Measurements from ENCODE around the gene ATF3. TPM values are rescaled to one million over a fixed set of nuclear protein-coding genes. Genes with fewer than 3 reads are reported as not detected.

ATF3 gene
- polyA plus RNA-seq, 4 donors = 20.8 to 41.2 (median 28.7) TPM

DNA sequence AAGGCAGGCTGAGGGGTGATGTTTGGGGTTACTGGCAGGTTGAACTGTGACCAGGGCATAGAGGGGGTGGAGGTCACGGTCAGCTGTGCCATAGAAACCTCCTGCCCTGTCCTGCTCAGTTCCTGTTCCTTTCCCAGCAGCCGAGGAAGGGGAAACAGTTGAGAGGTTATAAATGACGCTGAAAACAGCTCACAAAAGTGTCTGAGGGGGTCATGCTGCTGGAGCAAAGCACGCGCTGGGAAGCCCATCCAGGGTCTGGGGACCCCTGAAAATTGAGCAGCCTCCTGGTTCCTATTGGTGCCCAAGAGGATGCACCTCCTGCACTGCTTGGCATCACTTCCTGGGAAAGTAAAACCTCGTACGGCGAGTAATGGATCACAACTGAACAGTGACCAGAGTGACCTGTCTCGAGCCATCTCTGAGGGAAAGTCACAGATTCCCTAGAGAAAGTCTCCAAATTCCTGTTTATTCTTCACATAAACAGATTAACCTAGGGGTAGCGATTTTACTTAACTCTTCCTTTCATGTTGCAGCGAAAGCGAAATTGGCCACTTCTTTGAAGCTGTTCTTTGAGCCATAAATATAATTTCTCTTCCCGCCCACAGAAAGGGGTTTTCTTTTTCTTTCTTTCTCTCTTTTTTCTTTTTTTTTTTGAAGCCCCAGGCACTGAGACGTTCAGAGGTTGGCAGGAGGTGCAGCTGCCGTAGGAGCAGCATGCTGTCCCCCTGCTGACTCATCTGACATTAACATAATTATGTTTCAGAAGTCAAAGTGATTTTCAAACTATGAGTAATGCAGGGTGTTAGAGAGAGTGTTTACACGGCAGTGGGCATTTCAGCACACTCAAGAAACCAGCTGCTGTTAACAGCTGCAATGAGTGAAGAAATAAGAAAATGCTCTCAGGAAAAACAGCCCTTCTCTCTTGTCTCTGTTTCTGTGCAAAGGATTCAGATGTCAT is 41.8 kb upstream of the ATF3 start:
- Histone ChIP-seq H3K4me3 (ENCODE audit: low read depth in 1 of 3, low read length in 3 of 3) (peak overlapping the region; percentile 19 to 56 (median 50)), H3K36me3 (ENCODE audit: control insufficient read depth in 3 of 3, insufficient read depth in 2 of 3, low read depth in 1 of 3, low read length in 3 of 3) (no peaks in the 10 kb centered on the region), H3K27me3 (ENCODE audit: control insufficient read depth in 3 of 3, insufficient read depth in 3 of 3, low read length in 3 of 3) (no peaks in the 10 kb centered on the region), H3K4me1 (ENCODE audit: control insufficient read depth in 3 of 3, insufficient read depth in 2 of 3, low read depth in 1 of 3, low read length in 2 of 3) (peaks cover 0 to 11% (median 0%) of the 10 kb centered on the region in 3 donors), H3K27ac (ENCODE audit: low read depth in 1 of 3, low read length in 2 of 3) (peak overlapping the region; percentile 37 to 67 (median 49)), H3K9me3 (ENCODE audit: control insufficient read depth in 2 of 2, insufficient read depth in 1 of 2, low read depth in 1 of 2, low read length in 1 of 2) (no peaks in the 10 kb centered on the region)
- DNase-seq (peak; percentile 84 to 86), FAIRE-seq (no peak)
- 1 to 5% (median 3%) methylated on average over 15 to 16 of the region's 16 CpGs for WGBS, 3 donors

DNA sequence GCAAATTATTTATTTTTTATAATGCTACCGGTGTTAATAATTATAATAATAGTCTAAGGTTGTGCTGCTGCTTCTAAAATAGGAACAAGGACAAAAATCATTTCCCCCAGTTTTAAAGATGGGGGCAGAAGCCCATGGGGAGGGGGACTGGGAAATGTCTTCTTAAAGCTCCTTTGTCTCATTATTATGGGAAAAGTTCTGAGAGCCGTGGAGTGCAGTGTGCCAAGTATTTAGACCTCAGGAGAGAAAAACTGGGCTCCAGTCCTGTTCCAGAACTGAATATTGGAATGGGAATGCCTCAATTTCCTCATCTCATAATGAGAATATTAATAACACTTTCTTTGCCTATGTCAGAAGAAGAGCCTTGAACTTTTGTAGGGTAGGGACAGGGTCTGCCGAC is 40.9 kb upstream of the ATF3 start:
- peaks cover 0 to 11% (median 0%) of the 10 kb centered on the region in 3 donors for H3K4me1 ChIP-seq (ENCODE audit: control insufficient read depth in 3 of 3, insufficient read depth in 2 of 3, low read depth in 1 of 3, low read length in 2 of 3)
- no peaks in the 10 kb centered on the region for H3K9me3 ChIP-seq (ENCODE audit: control insufficient read depth in 2 of 2, insufficient read depth in 1 of 2, low read depth in 1 of 2, low read length in 1 of 2)
- no peaks in the 10 kb centered on the region for H3K36me3 ChIP-seq (ENCODE audit: control insufficient read depth in 3 of 3, insufficient read depth in 2 of 3, low read depth in 1 of 3, low read length in 3 of 3)
- no peak overlapping the region for H3K4me3 ChIP-seq (ENCODE audit: low read depth in 1 of 3, low read length in 3 of 3)
- WGBS, 3 donors = 46 to 65% (median 57%) methylated on average over 3 of the region's 3 CpGs
- no peak overlapping the region for H3K27ac ChIP-seq (ENCODE audit: low read depth in 1 of 3, low read length in 2 of 3)
- FAIRE-seq (no peak), DNase-seq (no peak)
- H3K27me3 ChIP-seq (ENCODE audit: control insufficient read depth in 3 of 3, insufficient read depth in 3 of 3, low read length in 3 of 3) = no peaks in the 10 kb centered on the region

DNA sequence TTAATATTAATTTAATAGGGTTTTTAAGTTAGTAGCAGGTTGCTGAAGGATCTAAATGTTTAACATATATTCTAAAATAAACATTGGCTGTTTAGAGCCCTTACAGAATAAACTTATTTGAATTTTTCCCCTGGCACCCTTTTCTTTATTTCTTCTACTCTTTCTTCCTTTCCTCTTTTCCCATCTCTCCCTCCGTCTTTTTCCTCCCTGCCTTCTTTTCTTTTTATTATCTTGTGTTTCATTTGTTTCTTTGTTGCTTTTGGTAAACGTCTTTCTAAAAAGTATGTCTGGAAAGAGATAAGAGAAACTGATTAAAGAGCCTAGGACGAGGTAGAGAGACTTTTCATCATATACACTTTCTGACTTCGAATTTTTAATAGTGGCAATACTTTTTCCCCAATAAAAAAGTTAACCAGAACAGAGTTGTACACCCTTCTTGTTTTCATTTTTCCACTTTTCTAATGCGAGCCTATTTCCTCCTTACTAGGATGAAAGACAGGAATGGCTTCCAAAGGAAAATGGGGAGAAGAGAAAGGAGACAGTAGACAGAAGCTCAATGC is 39.5 kb upstream of the ATF3 start:
- H3K27ac ChIP-seq (ENCODE audit: low read depth in 1 of 3, low read length in 2 of 3) = no peak overlapping the region
- H3K9me3 ChIP-seq (ENCODE audit: control insufficient read depth in 2 of 2, insufficient read depth in 1 of 2, low read depth in 1 of 2, low read length in 1 of 2) = no peaks in the 10 kb centered on the region
- H3K36me3 ChIP-seq (ENCODE audit: control insufficient read depth in 3 of 3, insufficient read depth in 2 of 3, low read depth in 1 of 3, low read length in 3 of 3) = no peaks in the 10 kb centered on the region
- peaks cover 0 to 11% (median 0%) of the 10 kb centered on the region in 3 donors for H3K4me1 ChIP-seq (ENCODE audit: control insufficient read depth in 3 of 3, insufficient read depth in 2 of 3, low read depth in 1 of 3, low read length in 2 of 3)
- WGBS, 3 donors = 72 to 79% (median 76%) methylated on average over 5 of the region's 5 CpGs
- H3K27me3 ChIP-seq (ENCODE audit: control insufficient read depth in 3 of 3, insufficient read depth in 3 of 3, low read length in 3 of 3) = no peaks in the 10 kb centered on the region
- no peak for FAIRE-seq
- DNase-seq = no peak
- no peak overlapping the region for H3K4me3 ChIP-seq (ENCODE audit: low read depth in 1 of 3, low read length in 3 of 3)

DNA sequence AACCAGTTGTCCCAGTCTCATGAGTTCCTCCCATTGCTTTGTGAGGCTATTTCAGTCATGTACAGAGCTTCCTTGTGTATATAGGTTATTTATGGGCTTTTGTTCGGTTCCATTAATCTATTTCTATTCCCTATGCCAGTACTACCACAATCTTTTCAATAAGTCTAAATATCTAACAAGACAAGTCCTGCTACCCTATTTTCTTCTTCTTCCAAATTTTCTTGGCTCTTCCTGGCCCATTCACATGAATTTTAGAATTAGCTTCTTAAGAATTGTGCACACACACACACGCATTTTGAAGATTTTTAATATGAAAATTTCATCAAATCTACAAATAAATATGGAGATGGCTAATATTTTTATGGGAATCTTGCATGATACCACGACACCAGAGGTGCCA is 33.8 kb upstream of the ATF3 start:
- H3K4me1 ChIP-seq (ENCODE audit: control insufficient read depth in 3 of 3, insufficient read depth in 2 of 3, low read depth in 1 of 3, low read length in 2 of 3) = no peaks in the 10 kb centered on the region
- no peaks in the 10 kb centered on the region for H3K36me3 ChIP-seq (ENCODE audit: control insufficient read depth in 3 of 3, insufficient read depth in 2 of 3, low read depth in 1 of 3, low read length in 3 of 3)
- H3K4me3 ChIP-seq (ENCODE audit: low read depth in 1 of 3, low read length in 3 of 3) = no peak overlapping the region
- DNase-seq = no peak
- no peak overlapping the region for H3K27ac ChIP-seq (ENCODE audit: low read depth in 1 of 3, low read length in 2 of 3)
- WGBS, 3 donors = 90 to 94% (median 91%) methylated on average over 3 of the region's 3 CpGs
- FAIRE-seq = no peak
- no peaks in the 10 kb centered on the region for H3K27me3 ChIP-seq (ENCODE audit: control insufficient read depth in 3 of 3, insufficient read depth in 3 of 3, low read length in 3 of 3)
- no peaks in the 10 kb centered on the region for H3K9me3 ChIP-seq (ENCODE audit: control insufficient read depth in 2 of 2, insufficient read depth in 1 of 2, low read depth in 1 of 2, low read length in 1 of 2)

DNA sequence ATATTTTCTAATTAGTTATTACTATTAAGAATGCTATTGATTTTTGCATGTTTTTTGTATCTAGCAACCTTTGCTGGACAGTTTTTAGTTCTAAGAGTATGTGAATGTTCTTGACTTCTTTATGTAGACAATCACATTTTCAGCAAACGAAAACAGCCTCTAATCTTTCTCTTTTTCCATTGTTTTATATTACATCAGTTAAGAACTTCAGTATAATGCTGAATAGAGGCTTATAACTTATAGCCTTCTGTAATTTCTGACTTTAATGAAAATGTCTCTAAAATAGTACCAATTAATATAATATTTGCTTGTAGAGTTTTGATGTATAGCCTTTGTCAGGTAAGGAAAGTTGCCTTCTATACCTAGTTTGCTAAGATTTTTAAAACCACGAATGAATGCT is 33.2 kb upstream of the ATF3 start:
- FAIRE-seq (no peak), DNase-seq (no peak)
- Histone ChIP-seq H3K27ac (ENCODE audit: low read depth in 1 of 3, low read length in 2 of 3) (no peak overlapping the region), H3K4me3 (ENCODE audit: low read depth in 1 of 3, low read length in 3 of 3) (no peak overlapping the region), H3K27me3 (ENCODE audit: control insufficient read depth in 3 of 3, insufficient read depth in 3 of 3, low read length in 3 of 3) (no peaks in the 10 kb centered on the region), H3K9me3 (ENCODE audit: control insufficient read depth in 2 of 2, insufficient read depth in 1 of 2, low read depth in 1 of 2, low read length in 1 of 2) (no peaks in the 10 kb centered on the region), H3K4me1 (ENCODE audit: control insufficient read depth in 3 of 3, insufficient read depth in 2 of 3, low read depth in 1 of 3, low read length in 2 of 3) (no peaks in the 10 kb centered on the region), H3K36me3 (ENCODE audit: control insufficient read depth in 3 of 3, insufficient read depth in 2 of 3, low read depth in 1 of 3, low read length in 3 of 3) (no peaks in the 10 kb centered on the region)
- WGBS, 3 donors = 89 to 93% (median 91%) methylated on average over 2 of the region's 2 CpGs

DNA sequence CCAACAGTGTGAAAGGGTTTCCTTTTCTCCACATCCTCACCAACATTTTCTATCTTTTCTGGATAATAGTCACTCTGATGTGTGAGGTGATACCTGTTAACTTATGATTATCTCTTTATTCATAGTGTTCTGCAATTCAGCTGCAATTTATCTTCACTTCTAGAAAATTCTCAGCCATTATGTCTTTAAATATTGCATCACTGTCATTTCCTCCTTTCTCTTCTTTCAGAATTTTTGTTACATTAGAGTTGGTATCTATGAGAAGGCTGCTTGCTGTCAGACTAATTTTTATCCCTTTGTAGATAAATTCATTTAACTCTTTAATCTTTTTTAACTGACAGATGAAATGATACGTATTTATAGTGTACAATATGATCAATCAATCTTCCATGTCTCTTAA is 30.5 kb upstream of the ATF3 start:
- no peak for DNase-seq
- WGBS, 3 donors = 79 to 85% (median 82%) methylated on average over 1 of the region's 1 CpG
- no peak for FAIRE-seq
- H3K4me3 ChIP-seq (ENCODE audit: low read depth in 1 of 3, low read length in 3 of 3) = no peak overlapping the region
- H3K36me3 ChIP-seq (ENCODE audit: control insufficient read depth in 3 of 3, insufficient read depth in 2 of 3, low read depth in 1 of 3, low read length in 3 of 3) = no peaks in the 10 kb centered on the region
- H3K27me3 ChIP-seq (ENCODE audit: control insufficient read depth in 3 of 3, insufficient read depth in 3 of 3, low read length in 3 of 3) = no peaks in the 10 kb centered on the region
- no peaks in the 10 kb centered on the region for H3K9me3 ChIP-seq (ENCODE audit: control insufficient read depth in 2 of 2, insufficient read depth in 1 of 2, low read depth in 1 of 2, low read length in 1 of 2)
- no peaks in the 10 kb centered on the region for H3K4me1 ChIP-seq (ENCODE audit: control insufficient read depth in 3 of 3, insufficient read depth in 2 of 3, low read depth in 1 of 3, low read length in 2 of 3)
- no peak overlapping the region for H3K27ac ChIP-seq (ENCODE audit: low read depth in 1 of 3, low read length in 2 of 3)

DNA sequence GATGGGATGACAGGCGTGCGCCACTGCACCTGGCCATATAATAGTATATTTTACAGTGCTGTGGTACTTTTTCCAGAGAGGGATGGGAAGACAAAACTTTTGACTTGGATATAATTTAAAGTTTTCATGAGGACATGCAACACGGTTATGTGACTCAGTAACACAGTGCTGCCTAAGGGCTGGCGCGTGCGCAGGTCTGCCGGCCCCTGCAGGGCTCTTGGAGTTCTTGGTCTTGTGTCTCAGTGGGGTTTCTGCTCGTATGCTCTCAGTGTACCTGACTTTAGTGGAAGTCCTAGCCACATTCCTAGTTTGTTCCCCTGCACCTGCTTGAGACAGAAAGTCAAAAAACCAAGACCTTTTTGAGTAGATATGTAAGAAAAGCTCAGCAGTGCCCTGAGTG is 27.5 kb upstream of the ATF3 start:
- no peaks in the 10 kb centered on the region for H3K4me1 ChIP-seq (ENCODE audit: control insufficient read depth in 3 of 3, insufficient read depth in 2 of 3, low read depth in 1 of 3, low read length in 2 of 3)
- WGBS, 3 donors = 93 to 96% (median 94%) methylated on average over 8 of the region's 8 CpGs
- FAIRE-seq = no peak

DNA sequence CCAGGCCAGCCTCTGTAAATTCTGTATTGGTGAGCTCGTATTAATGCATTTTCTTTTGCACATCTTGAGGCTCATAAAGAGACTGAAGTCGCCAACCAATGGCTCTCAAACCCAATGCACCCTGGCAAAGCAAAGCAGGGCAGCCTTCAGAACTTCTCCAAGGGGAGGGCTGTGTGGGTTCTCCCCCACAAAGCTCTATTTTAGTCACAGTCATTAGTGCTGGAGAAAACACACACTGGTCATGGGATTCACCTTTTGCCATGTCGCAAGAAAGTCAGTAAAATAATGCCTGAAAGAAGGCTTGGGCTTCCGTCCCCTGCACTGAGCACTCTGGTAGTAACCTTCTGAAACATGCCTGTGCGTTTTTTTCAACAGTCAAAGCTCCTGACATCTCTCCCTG is 26.3 kb upstream of the ATF3 start:
- DNase-seq (no peak), FAIRE-seq (no peak)
- no peaks in the 10 kb centered on the region for H3K9me3 ChIP-seq (ENCODE audit: control insufficient read depth in 2 of 2, insufficient read depth in 1 of 2, low read depth in 1 of 2, low read length in 1 of 2)
- H3K4me1 ChIP-seq (ENCODE audit: control insufficient read depth in 3 of 3, insufficient read depth in 2 of 3, low read depth in 1 of 3, low read length in 2 of 3) = no peaks in the 10 kb centered on the region
- H3K36me3 ChIP-seq (ENCODE audit: control insufficient read depth in 3 of 3, insufficient read depth in 2 of 3, low read depth in 1 of 3, low read length in 3 of 3) = no peaks in the 10 kb centered on the region
- H3K4me3 ChIP-seq (ENCODE audit: low read depth in 1 of 3, low read length in 3 of 3) = no peak overlapping the region
- no peak overlapping the region for H3K27ac ChIP-seq (ENCODE audit: low read depth in 1 of 3, low read length in 2 of 3)
- H3K27me3 ChIP-seq (ENCODE audit: control insufficient read depth in 3 of 3, insufficient read depth in 3 of 3, low read length in 3 of 3) = peaks cover 0 to 5% (median 2%) of the 10 kb centered on the region in 3 donors
- 82 to 86% (median 82%) methylated on average over 5 of the region's 5 CpGs for WGBS, 3 donors

More for the DNA sequence above, 27.5 kb upstream of the ATF3 start:
- Histone ChIP-seq H3K36me3 (ENCODE audit: control insufficient read depth in 3 of 3, insufficient read depth in 2 of 3, low read depth in 1 of 3, low read length in 3 of 3) (no peaks in the 10 kb centered on the region), H3K27ac (ENCODE audit: low read depth in 1 of 3, low read length in 2 of 3) (no peak overlapping the region), H3K27me3 (ENCODE audit: control insufficient read depth in 3 of 3, insufficient read depth in 3 of 3, low read length in 3 of 3) (no peaks in the 10 kb centered on the region), H3K4me3 (ENCODE audit: low read depth in 1 of 3, low read length in 3 of 3) (no peak overlapping the region), H3K9me3 (ENCODE audit: control insufficient read depth in 2 of 2, insufficient read depth in 1 of 2, low read depth in 1 of 2, low read length in 1 of 2) (no peaks in the 10 kb centered on the region)
- no peak for DNase-seq

All from small intestine (tissue), 7 donors.